GM19438 (cell line): ENCODE results near the gene TRAK2.
"Not testable (repeated sequence)": the region's sequence is repeated elsewhere in the genome, so short reads cannot be mapped to it uniquely, and the experiment has no call there.

ENCODE experiments used
- ATAC-seq: cut with Tn5 transposase; IDR thresholded peaks from one replicate; pipeline ENCODE4 v1.9.1; 2021; ENCODE audit warnings: low read depth; ENCODE audit not compliant: unreplicated experiment

TRAK2 gene

DNA sequence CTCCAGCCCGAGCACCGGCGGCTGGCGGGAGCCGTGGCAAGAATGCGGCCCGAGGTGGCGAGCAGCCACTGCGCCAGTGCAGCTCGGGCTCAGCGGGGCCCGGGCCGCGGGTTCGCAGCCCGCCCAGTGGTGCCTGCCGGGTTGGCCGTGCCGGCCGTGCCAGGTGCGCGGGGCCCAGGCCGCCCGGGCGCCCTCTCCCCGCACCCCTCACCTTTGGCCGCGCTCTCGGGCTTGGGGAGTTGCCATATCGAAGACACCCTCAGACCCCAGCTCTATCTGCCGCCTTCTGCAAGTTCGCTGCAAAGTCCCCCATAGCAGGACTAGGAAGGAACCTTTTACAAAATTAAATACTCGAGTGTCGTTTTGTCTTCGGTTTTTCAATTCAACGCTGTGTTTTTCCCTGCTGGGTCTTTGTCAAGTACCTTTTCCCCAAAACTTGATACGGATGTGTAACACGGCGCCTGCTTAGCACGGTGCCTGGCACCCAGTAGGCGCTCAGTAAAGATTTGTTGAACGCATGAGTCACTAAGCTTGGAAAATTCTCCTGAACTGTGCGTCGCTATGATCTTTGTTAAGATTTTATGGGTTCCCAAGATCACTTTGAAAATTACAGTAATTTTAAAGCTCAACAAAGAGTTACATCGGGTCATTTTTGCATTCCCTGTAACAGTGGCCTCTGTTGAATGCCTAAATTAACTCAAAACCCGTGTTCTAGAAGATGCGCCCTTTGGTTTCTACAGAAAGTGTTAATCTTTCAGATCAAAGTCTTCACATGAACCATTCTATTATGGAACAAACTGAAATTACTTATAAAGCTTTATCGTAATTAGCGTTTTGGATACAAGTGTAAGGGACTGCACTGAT, 1.0 kb upstream of the TRAK2 start:
- no peak for ATAC-seq

DNA sequence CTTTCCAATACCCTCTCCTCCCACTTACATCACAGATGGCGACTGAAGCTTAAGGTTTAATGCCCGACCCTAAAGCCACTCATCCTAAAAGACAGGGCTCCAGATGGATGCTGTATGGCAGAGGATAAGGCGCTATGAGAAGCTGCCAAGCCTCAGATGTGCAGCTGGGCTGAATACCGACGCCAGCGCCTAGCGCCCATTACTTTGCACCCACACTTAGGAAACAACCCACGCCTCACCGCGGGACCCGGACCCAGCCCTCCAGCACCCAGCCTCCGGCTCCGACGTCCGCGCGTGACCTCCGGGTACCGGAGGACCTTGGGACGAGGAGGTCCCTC, 335 bp downstream of the TRAK2 start:
- peak; percentile 21 for ATAC-seq

DNA sequence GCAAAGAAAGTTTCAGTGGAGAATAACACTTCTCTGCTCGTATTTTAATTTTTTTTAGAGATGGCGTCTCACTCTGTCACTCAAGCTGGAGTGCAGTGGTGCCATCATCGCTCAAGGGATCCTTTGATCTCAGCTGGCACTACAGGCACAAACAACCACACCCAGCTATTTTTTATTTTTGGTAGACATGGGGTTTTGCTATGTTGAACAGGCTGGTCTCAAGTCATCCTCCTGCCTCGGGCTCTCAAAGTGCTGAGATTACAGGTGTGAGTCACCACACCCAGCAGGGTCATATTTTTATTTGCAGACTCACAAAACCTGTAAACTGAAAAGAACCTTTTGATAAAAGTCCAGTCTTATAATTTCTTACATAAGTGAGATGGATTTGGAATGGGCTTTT, 2.6 kb downstream of the TRAK2 start:
- no peak for ATAC-seq

DNA sequence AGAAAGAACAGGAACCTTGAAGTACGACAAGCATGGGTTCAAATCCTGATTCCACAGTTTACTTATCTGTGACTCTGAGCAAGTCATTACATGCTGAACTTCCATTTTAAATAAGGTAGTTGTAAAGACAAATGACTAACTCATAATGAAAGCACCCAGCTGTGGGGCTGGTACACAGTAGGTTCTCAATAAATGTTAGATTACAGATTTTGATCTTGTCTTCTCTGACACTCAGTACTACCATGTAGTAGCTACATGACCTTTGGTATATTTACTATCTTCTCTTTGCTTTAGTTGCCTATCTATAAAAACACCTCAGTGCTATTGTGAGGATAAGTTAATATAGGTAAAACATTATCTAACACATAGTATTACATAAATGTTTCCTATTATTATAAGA, 3.2 kb downstream of the TRAK2 start:
- ATAC-seq: no peak

DNA sequence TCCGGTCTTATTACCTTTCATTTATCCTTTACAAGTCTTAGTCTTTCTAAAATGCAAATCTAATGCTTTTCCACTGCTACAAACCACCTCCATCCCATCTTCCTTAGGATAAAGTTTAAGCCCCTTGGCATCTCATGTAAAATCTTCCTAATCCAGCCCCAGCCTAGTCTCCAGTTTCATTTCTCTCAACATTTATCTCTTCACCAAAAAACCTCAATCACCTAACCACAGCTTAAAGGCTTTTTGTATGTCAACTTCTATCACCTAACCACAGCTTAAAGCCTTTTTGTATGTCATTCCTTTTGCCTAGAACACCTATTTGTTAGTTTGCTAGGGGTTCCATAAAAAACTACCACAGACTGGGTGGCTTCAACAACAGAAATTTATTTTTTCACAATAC, 4.2 kb downstream of the TRAK2 start:
- no peak for ATAC-seq

DNA sequence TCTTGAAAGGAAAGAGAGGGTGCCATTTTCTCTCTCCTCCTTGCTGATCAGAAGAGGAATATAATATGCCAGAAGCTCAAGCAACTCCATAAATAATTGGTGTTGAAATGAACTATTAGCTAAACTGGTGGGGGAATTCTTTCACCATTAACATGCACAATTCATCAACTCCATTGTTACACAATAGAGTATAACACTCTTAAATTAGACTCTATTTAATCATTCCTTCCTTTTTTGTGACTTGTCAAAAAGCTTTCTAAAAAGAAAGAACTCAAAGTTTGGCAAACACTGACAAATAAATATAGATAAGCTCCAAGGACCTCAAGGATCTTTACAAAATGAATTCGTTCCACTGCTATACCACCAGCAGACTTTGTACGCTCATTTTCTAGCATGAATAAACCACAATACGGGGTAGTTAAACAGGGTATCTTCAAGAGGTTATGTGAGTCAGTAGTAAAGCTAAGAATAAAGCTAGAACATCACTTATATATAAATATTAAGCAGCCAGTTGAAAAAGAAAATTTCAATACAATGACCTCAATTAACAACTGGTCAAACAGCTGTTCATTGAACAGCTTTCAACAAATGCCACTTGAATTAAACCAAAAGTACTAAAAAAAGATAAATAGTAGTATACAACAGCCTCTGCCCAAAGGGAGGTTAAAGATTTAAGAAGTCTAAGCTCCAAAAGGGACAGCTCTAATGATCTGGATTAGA, 6.4 kb downstream of the TRAK2 start:
- ATAC-seq: no peak

DNA sequence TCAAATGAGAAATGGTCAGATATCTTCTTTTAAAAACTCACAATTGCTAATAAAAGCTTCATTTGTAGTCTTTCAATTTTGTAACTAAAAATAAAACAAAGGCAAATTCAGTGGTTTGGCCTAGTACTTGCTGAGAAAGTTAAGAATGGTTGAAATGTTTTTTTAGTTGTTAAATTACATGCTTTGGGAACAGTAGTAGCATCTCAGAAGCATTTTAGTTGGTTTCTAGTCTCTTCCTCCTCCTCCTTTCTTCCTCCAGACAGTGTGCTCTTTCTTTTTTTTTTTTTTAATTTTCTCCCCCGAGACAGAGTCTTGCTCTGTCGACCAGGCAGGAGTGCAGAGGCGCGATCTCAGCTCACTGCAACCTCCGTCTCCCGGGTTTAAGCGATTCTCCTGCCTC, 9.8 kb downstream of the TRAK2 start:
- ATAC-seq: no peak

DNA sequence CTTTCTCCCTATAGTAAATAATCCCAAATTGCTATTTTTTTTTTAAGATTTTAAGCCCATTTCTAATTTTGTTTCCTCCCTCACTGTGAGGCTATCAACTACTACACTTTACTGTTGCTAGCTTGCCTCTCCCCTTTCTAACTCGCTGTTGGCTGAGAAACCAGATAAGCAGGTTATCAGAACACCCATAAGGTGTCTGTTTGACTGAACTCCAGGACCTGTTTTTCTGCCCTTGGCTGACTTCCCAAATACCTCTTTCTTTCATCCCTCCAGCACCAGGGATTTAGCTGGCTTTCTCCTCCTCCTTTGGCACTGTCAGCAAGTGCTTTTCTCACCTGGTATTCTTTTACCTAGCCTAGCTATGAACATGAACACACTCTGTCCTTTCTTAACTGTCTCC, 11.1 kb downstream of the TRAK2 start:
- ATAC-seq: no peak

DNA sequence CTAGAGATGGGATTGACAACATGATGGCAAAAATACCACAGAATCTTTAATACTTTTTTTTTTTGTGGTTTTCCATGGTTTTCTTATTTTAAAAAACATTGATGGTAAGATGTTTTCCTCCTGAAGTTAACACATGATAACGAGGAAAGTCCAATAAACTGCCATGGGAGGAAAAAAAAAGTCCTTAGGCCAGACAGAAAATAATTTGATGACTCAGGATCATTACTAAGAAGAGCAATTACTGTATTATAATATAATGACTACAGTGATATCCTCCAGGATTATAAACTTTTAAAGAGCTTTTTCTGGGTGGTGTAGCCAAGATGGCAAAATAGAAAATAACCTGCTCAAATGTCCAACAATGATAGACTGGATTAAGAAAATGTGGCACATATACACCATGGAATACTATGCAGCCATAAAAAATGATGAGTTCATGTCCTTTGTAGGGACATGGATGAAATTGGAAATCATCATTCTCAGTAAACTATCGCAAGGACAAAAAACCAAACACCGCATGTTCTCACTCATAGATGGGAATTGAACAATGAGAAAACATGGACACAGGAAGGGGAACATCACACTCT, 11.8 kb downstream of the TRAK2 start:
- ATAC-seq: not testable (repeated sequence)

DNA sequence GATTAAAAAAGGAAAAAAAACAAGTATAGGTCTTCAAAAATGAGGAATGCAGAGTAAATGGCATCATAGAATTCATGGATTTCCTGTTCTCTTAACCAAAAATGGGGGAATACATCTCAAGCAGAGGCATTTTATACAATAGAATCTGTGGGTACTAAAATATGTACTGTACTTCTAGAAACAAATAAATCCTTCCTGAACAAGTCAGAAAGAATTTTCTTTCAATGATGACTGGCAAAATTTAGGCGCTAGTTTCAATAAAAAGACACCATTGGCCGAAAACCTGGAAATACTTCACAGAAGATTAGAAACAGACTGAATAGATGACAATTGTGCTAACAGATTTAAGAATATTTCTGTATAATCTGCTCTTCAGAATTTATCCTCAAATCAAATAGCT, 15.1 kb downstream of the TRAK2 start:
- ATAC-seq: no peak

DNA sequence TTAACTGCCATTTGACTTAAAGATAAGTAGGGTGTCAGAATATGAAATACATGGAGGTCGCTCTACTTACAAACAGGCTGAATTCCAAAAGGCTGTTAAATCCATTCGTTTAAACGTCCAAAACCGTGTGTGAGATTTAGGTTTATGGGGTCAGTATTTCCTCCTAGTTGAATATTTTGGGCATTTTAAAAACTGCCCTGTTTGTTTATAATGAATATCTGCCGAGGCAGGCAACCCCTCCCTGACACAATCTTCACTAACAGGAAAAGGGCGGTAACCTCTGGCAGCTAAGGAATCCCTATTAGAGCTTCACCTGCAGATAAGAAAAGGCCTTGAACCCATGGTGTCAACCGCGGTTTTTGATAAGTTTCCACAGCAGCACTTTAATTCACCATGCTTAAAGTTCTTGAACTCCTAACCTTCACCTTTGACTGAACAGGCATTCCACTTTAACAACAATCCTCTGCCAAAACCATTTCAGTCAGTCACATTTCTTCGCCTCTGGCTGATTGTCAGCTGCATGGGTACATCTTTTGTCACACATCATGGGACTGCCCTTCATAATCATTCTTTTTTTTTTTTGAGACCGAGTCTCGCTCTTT, 17.8 kb downstream of the TRAK2 start:
- ATAC-seq: no peak

DNA sequence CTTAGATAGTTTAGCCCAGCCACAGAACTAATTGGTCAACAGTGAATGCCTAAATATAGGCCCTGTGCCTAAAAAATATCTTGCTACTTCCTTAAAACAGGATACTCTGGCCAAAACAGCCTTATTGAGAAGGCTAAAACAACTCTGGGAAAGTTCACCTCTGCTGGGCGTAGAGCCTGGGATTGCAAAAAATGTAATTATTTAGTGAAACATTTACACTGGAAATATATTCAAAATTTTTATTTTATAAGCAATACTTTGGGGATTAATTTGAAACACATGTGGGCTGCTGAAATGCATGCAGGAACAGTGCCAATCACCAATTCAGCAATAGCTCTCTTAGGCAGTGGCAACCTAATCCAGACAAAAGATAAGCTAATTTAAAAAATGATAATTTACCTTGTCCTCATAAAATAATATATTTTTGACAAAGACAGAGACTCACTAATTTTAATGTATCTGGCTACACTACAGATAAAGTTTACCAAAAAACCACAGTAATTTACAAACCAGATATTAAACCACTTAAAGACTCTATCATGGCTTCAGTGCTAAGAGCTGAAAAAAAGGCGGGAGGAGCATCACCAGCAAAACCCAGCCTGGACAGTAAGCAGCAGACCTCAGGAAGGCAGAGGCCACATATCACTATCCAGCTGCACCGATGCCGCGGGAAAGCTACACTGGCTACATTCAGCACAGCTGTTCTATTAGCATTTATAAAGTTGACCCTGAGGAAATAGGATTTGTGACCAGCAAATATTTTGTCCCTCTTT, 18.5 kb downstream of the TRAK2 start:
- no peak for ATAC-seq

DNA sequence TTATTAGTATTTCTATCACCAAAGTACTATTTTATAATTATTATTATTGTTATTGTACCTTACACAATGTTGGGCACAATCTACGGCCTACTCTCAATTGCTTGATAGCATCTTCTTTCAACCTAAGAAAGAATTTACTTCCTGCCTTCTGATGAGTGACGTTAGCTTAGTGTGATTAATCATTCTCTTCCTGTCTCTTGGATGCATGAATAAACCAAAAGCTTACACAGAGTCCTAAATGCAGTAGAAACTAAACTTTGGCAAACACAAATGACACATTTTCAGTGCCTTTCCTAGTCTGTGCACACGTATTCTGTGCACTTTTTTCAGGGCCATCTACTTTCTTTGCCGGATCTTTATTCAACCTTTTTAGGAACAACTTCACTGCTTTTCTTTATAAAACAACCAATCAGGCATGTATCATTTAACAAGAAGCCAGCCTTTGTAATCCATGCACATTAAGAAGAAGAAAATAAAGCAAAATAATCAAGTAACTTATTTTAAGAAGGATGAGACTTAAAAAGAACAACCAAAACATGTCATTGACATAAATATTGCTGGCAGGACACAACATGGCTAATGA, 19.1 kb downstream of the TRAK2 start:
- ATAC-seq: no peak

DNA sequence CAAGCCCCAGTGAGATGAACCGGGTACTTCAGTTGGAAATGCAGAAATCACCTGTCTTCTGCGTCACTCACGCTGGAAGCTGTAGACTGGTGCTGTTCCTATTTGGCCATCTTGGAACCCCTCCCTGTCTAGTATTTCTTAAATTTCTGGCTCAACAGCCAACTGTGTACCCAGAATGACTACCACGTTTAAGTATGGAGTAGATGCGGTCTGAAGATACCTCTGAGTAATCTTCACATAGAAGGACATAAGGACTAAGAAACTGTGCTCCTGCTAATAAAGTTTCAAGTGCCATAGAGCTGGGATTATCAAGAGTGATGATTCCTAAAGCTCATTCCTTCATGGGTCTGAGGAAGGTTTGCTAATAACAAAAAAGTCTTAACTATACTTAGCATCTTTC, 20.4 kb downstream of the TRAK2 start:
- no peak for ATAC-seq

DNA sequence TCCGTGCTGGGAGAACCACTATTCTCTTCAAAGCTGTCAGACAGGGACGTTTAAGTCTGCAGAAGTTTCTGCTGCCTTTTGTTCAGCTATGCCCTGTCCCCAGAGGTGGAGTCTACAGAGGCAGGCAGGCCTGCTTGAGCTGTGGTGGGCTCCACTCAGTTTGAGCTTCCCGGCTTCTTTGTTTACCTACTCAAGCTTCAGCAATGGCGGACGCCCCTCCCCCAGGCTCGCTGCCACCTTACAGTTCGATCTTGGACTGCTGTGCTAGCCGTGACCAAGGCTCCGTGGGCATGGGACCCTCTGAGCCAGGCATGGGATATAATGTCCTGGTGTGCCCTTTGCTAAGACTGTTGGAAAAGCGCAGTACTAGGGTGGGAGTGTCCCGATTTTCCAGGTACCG, 20.9 kb downstream of the TRAK2 start:
- ATAC-seq: not testable (repeated sequence)

DNA sequence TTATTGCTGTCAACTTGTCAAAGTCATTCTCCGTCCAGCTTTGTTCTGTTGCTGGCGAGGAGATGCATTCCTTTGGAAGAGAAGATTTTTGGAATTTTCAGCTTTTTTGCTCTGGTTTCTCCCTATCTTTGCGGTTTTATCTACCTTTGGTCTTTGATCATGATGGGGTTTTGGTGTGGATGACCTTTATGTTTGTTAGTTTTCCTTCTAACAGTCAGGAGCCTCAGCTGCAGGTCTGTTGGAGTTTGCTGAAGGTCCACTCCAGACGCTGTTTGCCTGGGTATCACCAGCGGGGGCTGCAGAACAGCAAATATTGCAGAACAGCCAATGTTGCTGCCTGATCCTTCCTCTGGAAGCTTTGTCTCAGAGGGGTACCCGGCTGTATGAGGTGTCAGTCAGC, 21.4 kb downstream of the TRAK2 start:
- ATAC-seq: not testable (repeated sequence)

DNA sequence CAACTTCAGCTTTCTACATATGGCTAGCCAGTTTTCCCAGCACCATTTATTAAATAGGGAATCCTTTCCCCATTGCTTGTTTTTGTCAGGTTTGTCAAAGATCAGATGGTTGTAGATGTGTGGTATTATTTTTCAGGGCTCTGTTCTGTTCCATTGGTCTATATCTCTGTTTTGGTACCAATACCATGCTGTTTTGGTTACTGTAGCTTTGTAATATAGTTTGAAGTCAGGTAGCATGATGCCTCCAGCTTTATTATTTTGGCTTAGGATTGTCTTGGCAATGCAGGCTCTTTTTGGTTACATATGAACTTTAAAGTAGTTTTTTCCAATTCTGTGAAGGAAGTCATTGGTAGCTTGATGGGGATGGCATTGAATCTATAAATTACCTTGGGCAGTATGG, 22.9 kb downstream of the TRAK2 start:
- ATAC-seq: not testable (repeated sequence)

DNA sequence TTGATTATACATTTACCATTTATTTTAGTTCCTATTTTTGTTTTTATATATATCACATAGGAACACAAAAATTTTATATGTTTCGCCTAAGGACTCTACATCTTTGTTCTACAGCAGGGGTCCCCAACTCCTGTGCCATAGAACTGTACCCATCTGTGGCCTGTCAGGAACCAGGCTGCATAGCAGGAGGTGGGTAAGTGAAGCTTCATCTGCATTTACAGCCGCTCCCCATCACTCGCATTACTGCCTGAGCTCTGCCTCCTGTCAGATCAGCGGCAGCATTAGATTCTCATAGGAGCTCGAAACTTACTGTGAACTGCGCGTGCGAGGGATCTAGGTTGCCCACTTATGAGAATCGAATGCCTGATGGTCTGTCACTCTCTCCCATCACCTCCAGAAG, 25.3 kb downstream of the TRAK2 start:
- ATAC-seq: no peak

DNA sequence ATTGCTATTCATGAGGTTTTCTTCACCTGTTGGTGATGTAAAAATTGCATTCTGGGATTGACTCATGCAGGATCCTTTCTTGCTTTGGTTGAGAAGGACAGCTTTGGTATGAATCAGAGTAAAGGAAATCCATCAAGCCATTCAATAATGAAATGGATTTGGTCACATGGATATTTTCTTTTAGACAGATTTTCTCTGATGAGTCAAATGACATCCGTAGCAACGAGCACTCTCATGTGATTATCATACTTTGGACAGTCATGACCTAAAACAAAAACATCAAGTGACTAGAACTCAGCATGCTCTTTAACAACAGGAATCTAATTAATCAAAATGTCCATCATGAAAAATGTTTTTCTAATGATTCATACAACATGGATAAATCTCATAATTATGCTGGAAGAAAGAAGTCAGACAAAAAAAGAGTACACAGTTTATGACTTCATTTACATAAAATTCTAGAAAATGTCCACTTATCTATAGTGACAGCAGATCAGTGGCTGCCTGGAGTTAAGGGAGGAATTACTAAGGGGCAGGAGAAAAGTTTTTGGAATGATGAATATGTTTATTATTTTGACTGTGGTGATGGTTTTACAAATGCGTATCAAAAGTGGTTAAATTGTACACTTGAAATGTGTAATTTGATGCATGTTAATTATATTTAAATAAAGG, 30.7 kb downstream of the TRAK2 start:
- ATAC-seq: no peak

DNA sequence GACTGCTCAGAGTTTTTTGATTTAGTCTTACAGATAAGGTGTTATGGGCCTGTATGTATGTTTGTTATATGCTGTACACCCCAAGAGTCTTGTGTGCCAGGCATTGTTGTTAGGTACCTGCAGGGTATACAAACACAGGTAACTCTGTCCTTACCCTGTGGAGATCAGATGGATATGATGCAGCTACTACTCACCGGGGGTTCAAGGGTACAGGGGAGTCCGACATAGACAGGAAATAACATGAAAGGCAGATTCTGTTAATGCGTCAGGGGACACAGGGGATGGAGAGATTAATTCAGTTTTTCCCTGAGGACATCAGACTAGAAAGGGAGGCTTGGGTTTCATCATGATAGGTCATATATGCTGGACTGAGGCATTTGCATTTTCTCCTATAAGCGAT, 31.3 kb downstream of the TRAK2 start:
- ATAC-seq: no peak
